AG04450 (cell line): ENCODE measurements around the gene ECE1. TPM values are rescaled to one million over a fixed set of nuclear protein-coding genes. Genes with fewer than 3 reads are reported as not detected.

Experiments used
- CTCF ChIA-PET: fragments of 300-600, 350-600 bp; formaldehyde crosslinking; extraction: SDS; loops from one replicate; lab custom pipeline; 2022; ENCODE audit warnings: antibody characterized with exemption, inconsistent platforms; lab: Charles Lee
- POLR2A ChIA-PET: fragments of 350-600 bp; formaldehyde crosslinking; extraction: SDS; loops from one replicate; lab custom pipeline; 2021; ENCODE audit warnings: antibody characterized with exemption, inconsistent platforms; lab: Yijun Ruan, JAX
- DNase-seq: peaks from one replicate; pipeline ENCODE4 v3.0.0-alpha.2; 2011; ENCODE audit warnings: low read depth, low spot score
- H3K27ac ChIP-seq: one replicate; pipeline ENCODE4 v1.5.1; 2012; ENCODE audit warnings: low read depth, low read length, control low read depth
- H3K27me3 ChIP-seq: one replicate; pipeline ENCODE4 v1.6.0; 2012; ENCODE audit warnings: low read length; ENCODE audit not compliant: control insufficient read depth, insufficient read depth
- H3K4me3 ChIP-seq: 2 replicates; pipeline ENCODE4 v1.5.1; 2011; ENCODE audit warnings: mild to moderate bottlenecking, low read depth, low read length, control low read depth
- H3K9me3 ChIP-seq: 2 replicates; pipeline ENCODE4 v1.5.1; 2012; ENCODE audit warnings: low read length; ENCODE audit not compliant: control insufficient read depth, insufficient read depth
- polyA plus RNA-seq: library from polyadenylated mRNA; depleted of rRNA; stranded (reverse); fragments of >200 nt; gene quantifications from 2 replicates; pipeline ENCODE4 v1.2.3, GENCODE V29; 2011
- TF ChIP-seq, protein P1 (sequence below): IDR thresholded peaks from 2 replicates; pipeline ENCODE4 v1.5.1; 2011; ENCODE audit warnings: low read depth, low read length, control low read depth, inconsistent platforms

ECE1 gene
- polyA plus RNA-seq, 1 experiment = 161 TPM

DNA sequence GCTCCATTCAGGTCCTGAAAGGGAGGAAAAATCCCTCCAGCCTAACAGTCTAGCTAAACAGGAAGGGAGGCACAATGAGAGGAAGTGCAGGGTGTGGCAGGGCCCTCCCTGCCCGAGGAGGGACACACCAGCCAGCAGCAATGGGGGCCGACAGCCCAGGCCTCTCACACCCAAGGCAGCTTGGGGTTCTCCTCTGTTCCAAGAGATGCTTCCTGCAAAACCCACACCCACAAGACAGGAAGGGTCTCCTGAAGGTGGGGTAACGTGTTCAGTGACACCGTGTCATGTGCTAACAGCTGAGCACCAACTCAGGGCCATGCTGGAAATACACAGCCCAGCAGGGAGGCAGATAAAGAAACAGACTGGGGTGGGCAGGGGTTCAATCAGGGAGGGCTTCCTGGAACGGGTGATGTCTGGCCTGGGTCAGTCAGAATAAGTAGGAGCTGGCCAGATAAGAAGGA lies 10.2 kb downstream of the ECE1 start:
- ChIA-PET CTCF (interaction anchor here (2.3 to 4.0 kb wide), 2 partner anchors 10 to 89 kb away, joined by 7 to 36 read pairs; no protein-coding TSS in a partner anchor), POLR2A (interaction anchor here (0.7 to 1.6 kb wide), 2 partner anchors 16 to 59 kb away, joined by 3 to 4 read pairs; no protein-coding TSS in a partner anchor)
- Histone ChIP-seq H3K9me3 (no peaks in the 10 kb centered on the region), H3K4me3 (no peak overlapping the region), H3K27me3 (no peaks in the 10 kb centered on the region), H3K27ac (peak overlapping the region; percentile 78)
- TF ChIP-seq, protein P1, sequence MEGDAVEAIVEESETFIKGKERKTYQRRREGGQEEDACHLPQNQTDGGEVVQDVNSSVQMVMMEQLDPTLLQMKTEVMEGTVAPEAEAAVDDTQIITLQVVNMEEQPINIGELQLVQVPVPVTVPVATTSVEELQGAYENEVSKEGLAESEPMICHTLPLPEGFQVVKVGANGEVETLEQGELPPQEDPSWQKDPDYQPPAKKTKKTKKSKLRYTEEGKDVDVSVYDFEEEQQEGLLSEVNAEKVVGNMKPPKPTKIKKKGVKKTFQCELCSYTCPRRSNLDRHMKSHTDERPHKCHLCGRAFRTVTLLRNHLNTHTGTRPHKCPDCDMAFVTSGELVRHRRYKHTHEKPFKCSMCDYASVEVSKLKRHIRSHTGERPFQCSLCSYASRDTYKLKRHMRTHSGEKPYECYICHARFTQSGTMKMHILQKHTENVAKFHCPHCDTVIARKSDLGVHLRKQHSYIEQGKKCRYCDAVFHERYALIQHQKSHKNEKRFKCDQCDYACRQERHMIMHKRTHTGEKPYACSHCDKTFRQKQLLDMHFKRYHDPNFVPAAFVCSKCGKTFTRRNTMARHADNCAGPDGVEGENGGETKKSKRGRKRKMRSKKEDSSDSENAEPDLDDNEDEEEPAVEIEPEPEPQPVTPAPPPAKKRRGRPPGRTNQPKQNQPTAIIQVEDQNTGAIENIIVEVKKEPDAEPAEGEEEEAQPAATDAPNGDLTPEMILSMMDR = no peak
- no peak for DNase-seq

DNA sequence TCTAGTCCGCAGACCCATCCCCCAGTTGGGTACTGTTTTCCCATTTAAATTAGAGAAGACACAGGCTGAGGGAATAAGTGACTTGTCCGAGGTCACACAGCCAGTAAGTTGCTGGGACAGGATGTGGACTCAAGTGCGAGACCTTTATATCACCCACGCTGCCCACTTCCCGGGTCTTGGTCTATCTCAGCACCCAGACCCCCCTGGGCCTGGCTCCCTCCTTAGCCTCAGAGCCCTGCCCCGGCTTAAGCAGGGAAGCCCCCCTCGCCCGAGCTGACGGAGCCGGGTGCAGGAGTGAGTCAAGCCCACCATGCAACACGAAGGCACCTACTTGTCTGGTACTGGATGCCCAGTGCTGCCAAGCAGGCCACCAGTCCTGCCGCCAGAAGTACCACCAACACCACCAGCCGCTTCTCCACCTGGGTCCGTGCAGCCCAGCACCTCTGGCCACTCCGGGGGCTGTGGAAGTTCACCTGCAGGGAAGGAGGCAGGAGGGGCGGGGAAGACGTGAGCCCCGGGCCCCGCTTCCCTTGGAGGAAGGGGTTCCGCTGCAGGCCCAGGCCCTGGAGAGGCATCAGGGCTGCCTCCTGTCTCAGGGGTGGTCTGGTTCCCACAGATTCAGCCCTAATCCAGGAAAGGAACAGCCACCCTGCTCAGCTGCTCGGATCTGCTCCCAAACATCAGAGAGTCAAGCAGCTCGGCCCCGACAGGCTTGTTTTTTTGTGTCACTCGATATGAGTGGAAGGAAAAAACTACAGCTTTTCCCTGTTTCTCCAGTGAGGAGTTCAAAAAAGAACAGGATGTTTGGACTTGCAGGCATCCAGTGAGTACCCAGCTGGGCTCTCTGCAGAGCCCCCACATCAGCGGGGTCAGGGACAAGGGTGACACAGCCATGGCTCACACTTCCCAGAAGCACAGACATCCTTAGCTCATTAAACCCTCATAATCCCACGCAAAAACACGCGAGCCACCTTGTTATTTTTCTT lies 11.1 kb downstream of the ECE1 start:
- TF ChIP-seq, protein P1 = no peak
- POLR2A ChIA-PET = interaction anchor here (0.7 to 1.6 kb wide), 2 partner anchors 17 to 60 kb away, joined by 3 to 4 read pairs; no protein-coding TSS in a partner anchor
- Histone ChIP-seq H3K9me3 (no peaks in the 10 kb centered on the region), H3K27ac (peak overlapping the region; percentile 78), H3K4me3 (no peak overlapping the region), H3K27me3 (no peaks in the 10 kb centered on the region)
- CTCF ChIA-PET = interaction anchor here (0.6 to 4.0 kb wide), 3 partner anchors 9 to 90 kb away, joined by 3 to 36 read pairs (median 7); no protein-coding TSS in a partner anchor
- DNase-seq = no peak

DNA sequence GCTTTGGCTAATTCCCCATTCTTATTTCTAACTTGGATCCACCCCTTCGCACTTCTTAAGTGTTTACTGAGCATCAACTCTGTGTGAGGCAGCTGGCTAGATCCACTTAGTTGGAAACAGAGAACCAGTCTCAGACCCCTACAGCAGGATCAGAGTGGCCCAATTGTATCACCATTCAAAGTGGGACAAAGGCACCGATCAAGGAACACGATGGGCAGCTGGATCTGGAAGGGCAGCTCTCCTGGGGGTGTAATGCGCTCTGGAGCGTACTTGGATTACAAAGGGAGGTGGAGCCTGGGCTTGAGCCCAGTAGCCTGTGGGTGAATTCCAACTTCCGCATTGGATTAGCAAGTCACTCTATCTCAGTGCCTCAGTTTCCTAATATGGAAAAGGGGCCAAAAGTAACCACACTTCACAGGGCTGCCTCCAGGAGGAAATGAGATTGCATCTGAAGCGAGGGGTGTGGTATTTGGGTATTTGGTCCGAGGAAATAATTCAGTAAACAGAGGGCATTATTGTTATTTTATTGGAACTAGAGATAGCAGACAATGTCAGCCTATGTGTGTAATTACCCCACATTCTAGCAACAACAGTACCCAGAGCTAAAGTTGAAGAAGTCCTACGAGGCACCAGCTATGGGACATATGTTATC lies 11.9 kb downstream of the ECE1 start:
- no peaks in the 10 kb centered on the region for H3K27me3 ChIP-seq
- TF ChIP-seq, protein P1 = no peak
- H3K27ac ChIP-seq = no peak overlapping the region
- ChIA-PET POLR2A (interaction anchor here (0.5 to 1.6 kb wide), 2 partner anchors 61 to 364 kb away, joined by 3 to 4 read pairs; no protein-coding TSS in a partner anchor), CTCF (interaction anchor here (1.4 to 4.0 kb wide), 3 partner anchors 9 to 90 kb away, joined by 3 to 36 read pairs (median 7); no protein-coding TSS in a partner anchor)
- no peaks in the 10 kb centered on the region for H3K9me3 ChIP-seq
- H3K4me3 ChIP-seq = no peak overlapping the region
- DNase-seq = no peak

DNA sequence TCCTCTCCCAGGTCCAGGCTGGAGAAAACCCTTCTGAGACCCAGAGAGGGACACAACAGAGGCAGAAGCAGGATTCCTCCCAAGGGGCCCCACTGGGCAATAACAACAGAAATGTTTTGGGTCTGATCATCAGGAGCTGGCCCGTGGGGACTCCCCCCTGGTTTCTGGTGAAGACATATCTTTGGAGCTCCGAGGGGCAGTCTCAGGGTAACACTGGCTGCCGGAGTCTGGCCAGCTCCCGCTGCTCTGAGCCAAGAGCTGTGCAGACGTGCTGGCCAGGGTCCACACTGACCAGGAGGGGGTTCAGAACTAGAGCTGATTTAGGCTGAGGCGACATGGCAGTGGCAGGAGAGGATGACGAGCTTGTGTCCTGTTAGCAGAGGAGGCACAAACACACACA lies 13.1 kb downstream of the ECE1 start:
- DNase-seq = no peak
- ChIA-PET POLR2A (no interaction called here), CTCF (interaction anchor here (0.7 to 4.0 kb wide), 3 partner anchors 7 to 91 kb away, joined by 3 to 36 read pairs (median 4); no protein-coding TSS in a partner anchor)
- Histone ChIP-seq H3K27me3 (no peaks in the 10 kb centered on the region), H3K27ac (no peak overlapping the region), H3K4me3 (no peak overlapping the region), H3K9me3 (no peaks in the 10 kb centered on the region)
- TF ChIP-seq, protein P1 = no peak
